ENCODE results near the gene MBOAT2. TPM values are rescaled to one million over a fixed set of nuclear protein-coding genes. Genes with fewer than 3 reads are reported as not detected.

The MBOAT2 gene
- total RNA-seq, 2 donors from 2014 or later: 5.2 to 5.8 TPM

- TF ChIP-seq CTCF (IDR thresholded peaks at IDR 0.05): no peak
- H3K36me3 ChIP-seq: no peaks in the 10 kb centered on the region
- DNase-seq (ENCODE audit: low spot score): no peak
- no peaks in the 10 kb centered on the region for H3K4me1 ChIP-seq
- H3K27me3 ChIP-seq: no peaks in the 10 kb centered on the region
- no peaks in the 10 kb centered on the region for H3K9me3 ChIP-seq
- H3K4me3 ChIP-seq: no peak overlapping the region
- no peak overlapping the region for H3K27ac ChIP-seq
Observed at GRCh38 chr2:8966123-8966908, 37.2 kb downstream of the MBOAT2 start.

GRCh38 chr2:8965216-8965969 is 38.1 kb downstream of the MBOAT2 start:
- Histone ChIP-seq H3K4me3 (no peak overlapping the region), H3K36me3 (no peaks in the 10 kb centered on the region), H3K4me1 (no peaks in the 10 kb centered on the region), H3K27me3 (no peaks in the 10 kb centered on the region), H3K9me3 (no peaks in the 10 kb centered on the region), H3K27ac (no peak overlapping the region)
- no peak for TF ChIP-seq CTCF (IDR thresholded peaks at IDR 0.05)
- no peak for DNase-seq (ENCODE audit: low spot score)

GRCh38 chr2:8962890-8963289 is 40.6 kb downstream of the MBOAT2 start:
- no peaks in the 10 kb centered on the region for H3K9me3 ChIP-seq
- TF ChIP-seq CTCF (IDR thresholded peaks at IDR 0.05): no peak
- H3K4me1 ChIP-seq: no peaks in the 10 kb centered on the region
- no peak for DNase-seq (ENCODE audit: low spot score)
- H3K27me3 ChIP-seq: no peaks in the 10 kb centered on the region
- no peak overlapping the region for H3K4me3 ChIP-seq
- H3K27ac ChIP-seq: no peak overlapping the region
- H3K36me3 ChIP-seq: no peaks in the 10 kb centered on the region

GRCh38 chr2:8957628-8958027 is 45.9 kb downstream of the MBOAT2 start:
- H3K27ac ChIP-seq: no peak overlapping the region
- H3K4me1 ChIP-seq: no peaks in the 10 kb centered on the region
- TF ChIP-seq CTCF (IDR thresholded peaks at IDR 0.05): no peak
- no peak for DNase-seq (ENCODE audit: low spot score)
- no peaks in the 10 kb centered on the region for H3K36me3 ChIP-seq
- no peak overlapping the region for H3K4me3 ChIP-seq
- peaks cover 3 to 17% of the 10 kb centered on the region in 2 donors for H3K9me3 ChIP-seq
- no peaks in the 10 kb centered on the region for H3K27me3 ChIP-seq

- TF ChIP-seq CTCF (IDR thresholded peaks at IDR 0.05): no peak
- H3K4me3 ChIP-seq: no peak overlapping the region
- H3K9me3 ChIP-seq: peaks cover 3 to 17% of the 10 kb centered on the region in 2 donors
- no peak overlapping the region for H3K27ac ChIP-seq
- no peaks in the 10 kb centered on the region for H3K27me3 ChIP-seq
- H3K4me1 ChIP-seq: no peaks in the 10 kb centered on the region
- DNase-seq (ENCODE audit: low spot score): no peak
- H3K36me3 ChIP-seq: no peaks in the 10 kb centered on the region
Observed at GRCh38 chr2:8956774-8957173, 46.7 kb downstream of the MBOAT2 start.

All from right atrium auricular region (tissue), 2 donors.